Measurements from ENCODE around the gene MRPL42.
A peak's percentile ranks its signal among the peaks of the same experiment; 100 is the strongest.

The MRPL42 gene

GRCh38 chr12:93500667-93501066, 33.4 kb downstream of the MRPL42 start:
- DNase-seq, result no peak

GRCh38 chr12:93502802-93503623, 35.7 kb downstream of the MRPL42 start:
- peak; percentile 13 for DNase-seq

GRCh38 chr12:93507165-93507564, 39.9 kb downstream of the MRPL42 start:
- no peak for DNase-seq

- DNase-seq, result no peak
Observed at GRCh38 chr12:93509506-93509905, 42.2 kb downstream of the MRPL42 start.

GRCh38 chr12:93514853-93515252, 47.5 kb downstream of the MRPL42 start:
- DNase-seq, result no peak

- no peak for DNase-seq
Observed at GRCh38 chr12:93518725-93519124, 51.4 kb downstream of the MRPL42 start.

DNA sequence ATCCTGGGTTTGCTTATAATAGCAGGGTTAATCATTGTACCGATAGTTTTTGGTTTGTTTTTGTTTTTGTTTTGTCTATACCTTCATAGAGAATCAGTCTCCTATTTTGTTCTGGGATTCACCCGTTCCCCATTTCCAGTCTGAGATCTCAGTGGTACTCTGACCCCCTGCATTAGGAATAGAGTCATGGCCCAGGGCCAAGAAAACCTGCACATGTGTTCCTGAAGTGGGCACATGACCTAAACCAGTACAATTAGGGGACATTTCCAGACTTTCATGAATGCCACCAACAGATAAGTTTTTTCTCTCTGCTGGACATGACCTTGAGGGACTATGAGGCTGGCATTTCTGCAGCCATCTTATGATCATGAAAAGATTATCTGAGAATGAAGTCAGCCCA, 52.5 kb downstream of the MRPL42 start:
- no peak for DNase-seq

- no peak for DNase-seq
Observed at GRCh38 chr12:93520454-93520853, 53.1 kb downstream of the MRPL42 start.

DNA sequence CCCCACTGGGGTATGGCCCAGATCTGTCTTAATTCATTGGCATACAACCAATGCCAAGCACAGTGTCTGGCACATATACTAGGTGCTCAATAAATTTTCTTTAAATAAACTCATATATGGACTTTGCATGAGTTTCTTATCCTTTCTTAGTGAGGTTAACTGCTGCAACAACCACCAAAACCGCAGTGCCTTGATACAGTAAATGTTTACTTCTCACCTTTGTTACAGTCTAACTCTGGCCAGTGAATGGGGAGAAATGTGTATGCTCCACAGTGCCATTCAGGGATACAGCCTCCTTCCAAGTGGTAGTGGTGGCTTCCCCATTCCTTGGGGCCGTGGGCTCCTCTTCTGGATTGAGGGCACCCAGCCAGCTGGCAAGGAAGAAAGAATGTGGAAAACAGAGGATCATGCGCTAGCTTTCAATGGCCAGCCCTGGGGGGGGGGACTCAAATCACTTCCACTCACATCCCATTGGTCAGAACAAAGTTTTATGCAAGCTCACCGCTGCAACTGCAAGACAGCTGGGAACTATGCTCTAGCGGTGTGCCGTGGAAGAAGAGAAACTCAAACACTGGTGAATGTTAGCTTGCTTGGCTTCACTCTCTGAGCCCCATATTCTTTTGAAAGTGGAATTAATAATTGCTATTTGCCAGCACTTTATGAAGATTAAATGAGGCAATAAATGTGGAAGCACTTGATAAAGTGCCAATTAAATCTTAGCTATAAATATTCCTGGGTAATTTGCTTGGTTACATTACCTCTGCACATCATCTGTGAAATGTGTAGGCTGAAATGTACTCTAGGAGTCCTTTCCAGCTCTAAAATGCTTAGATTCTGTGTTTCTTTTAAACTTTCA, 54.1 kb downstream of the MRPL42 start:
- DNase-seq, result no peak

DNA sequence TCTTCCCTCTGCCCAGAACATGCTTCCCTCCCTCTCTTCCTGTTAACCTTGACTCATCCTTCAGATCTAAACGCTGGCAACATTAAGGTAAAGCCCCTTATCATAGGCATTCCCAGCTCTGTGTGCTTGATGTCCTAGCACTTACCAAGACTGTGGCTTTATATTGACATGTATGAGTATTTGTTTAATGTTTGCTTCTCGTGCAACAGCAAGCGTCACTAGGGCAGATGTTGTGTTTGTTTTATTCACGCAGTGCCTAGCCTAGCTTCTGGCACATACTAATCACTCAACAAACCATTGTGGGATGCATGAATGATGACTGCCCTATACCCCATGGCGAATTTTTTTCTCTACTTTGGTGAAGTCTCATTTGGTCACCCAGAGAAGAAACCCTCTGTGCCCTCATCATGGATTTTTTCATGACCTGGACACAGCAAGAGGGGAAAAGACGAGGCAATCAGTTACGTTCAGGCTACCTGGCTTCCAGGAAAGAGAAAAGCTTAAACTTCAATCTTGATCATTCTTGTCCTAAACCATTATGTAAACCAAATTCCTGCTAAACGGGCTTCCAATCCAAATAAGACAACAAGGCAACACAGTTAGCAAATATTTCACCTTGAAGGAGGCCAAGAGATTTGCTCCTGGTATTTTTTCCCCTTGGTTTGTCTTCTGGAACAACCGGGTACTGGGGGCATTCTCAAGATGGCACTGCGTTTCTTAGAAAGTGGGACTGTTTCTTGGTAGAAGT, 57.2 kb downstream of the MRPL42 start:
- no peak for DNase-seq

DNA sequence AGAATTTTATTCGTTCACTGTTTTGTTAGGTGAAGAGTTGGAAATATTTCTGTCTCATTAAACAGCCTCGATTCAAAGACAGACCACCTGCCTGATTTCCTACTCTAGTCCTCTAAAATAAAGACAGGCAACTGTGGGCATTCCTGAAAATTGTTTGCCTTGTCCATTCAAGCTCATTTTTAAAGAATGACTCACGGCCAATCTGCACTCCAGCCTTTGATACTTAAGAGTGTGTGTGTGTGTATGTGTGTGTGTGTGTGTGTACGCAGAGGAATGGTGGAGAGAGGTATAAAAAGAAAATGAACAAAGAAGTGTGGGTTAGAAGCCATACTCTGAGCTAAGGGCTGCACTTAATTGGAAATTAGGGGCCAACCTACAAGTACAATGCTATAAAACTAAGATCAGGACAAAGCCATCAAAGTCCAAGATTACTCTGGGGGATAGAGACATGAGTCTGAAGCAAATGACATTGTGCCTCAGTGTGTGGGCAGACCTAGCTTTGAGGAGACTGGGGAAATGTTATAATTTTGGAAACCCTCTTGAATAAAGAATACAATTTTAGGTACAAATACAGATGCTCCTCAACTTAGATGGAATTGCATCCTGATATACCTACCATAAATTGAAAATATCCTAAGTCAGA, 59.6 kb downstream of the MRPL42 start:
- DNase-seq, result no peak

GRCh38 chr12:93530358-93530757, 63.0 kb downstream of the MRPL42 start:
- no peak for DNase-seq

GRCh38 chr12:93533310-93533709, 66.0 kb downstream of the MRPL42 start:
- no peak for DNase-seq

- DNase-seq, result no peak
Observed at GRCh38 chr12:93536111-93536765, 68.9 kb downstream of the MRPL42 start.

- no peak for DNase-seq
Observed at GRCh38 chr12:93536766-93537488, 69.6 kb downstream of the MRPL42 start.

GRCh38 chr12:93537769-93538168, 70.5 kb downstream of the MRPL42 start:
- no peak for DNase-seq

- DNase-seq, result no peak
Observed at GRCh38 chr12:93539821-93540220, 72.5 kb downstream of the MRPL42 start.

- DNase-seq, result no peak
Observed at GRCh38 chr12:93540466-93540865, 73.2 kb downstream of the MRPL42 start.

DNA sequence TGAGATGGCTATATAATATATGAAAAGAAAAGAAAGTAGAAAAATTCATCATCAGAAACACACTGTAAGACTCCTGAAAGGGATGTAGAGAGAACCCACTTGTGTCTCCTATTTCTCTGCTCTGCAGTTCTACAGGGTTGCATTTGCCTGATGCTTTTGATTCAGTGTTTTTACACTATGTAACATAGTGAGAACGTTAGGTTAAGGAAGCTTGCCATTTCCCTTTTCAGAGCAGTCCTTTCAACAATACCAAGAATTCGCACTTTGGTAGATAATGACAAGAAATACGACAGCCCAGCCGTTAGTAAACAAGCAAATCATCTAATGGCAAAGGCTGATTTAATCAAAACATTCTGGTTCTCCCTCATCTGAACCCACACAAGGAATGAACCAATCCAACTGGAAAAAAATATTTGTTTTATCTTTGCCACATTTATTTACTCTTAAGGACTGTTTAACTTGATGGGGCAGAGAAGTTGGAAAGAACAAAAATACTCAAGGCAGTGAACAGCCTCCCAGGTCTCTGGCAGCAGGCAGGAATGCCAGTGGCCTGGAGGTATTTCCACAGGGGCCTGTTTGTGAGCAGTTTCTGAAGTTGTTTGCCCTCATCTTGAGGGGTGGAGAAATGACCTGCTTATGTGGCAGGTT, 74.4 kb downstream of the MRPL42 start:
- no peak for DNase-seq

- DNase-seq, result no peak
Observed at GRCh38 chr12:93547778-93548177, 80.5 kb downstream of the MRPL42 start.

GRCh38 chr12:93549174-93549573, 81.9 kb downstream of the MRPL42 start:
- DNase-seq, result no peak

All from NCI-H510A treated with DMSO at 0.1 percent for 48 hours (cell line).